IPS DF 6.9 (cell line): ENCODE measurements around the gene FAM174C.

ENCODE experiments used
- DNase-seq: peaks from one replicate; pipeline ENCODE4 v3.0.0-alpha.2; 2013; ENCODE audit warnings: low read depth, low spot score
- H3K27ac ChIP-seq: one replicate; pipeline ENCODE4 v1.5.1; 2013; ENCODE audit warnings: low read length, control low read depth
- H3K27me3 ChIP-seq: 2 replicates; pipeline ENCODE4 v1.6.1; 2013; ENCODE audit warnings: mild to moderate bottlenecking, low read length; ENCODE audit not compliant: control insufficient read depth, insufficient read depth
- H3K36me3 ChIP-seq: 2 replicates; pipeline ENCODE4 v1.6.1; 2013; ENCODE audit warnings: low read length; ENCODE audit not compliant: control insufficient read depth, insufficient read depth
- H3K4me1 ChIP-seq: 2 replicates; pipeline ENCODE4 v1.6.1; 2013; ENCODE audit warnings: low read length; ENCODE audit not compliant: control insufficient read depth, insufficient read depth
- H3K4me3 ChIP-seq: 2 replicates; pipeline ENCODE4 v1.5.1; 2013; ENCODE audit warnings: mild to moderate bottlenecking, low read length
- H3K9me3 ChIP-seq: 2 replicates; pipeline ENCODE4 v1.6.1; 2013; ENCODE audit warnings: low read length, inconsistent platforms; ENCODE audit not compliant: control insufficient read depth, insufficient read depth
- WGBS: extraction: QIAGEN DNeasy Blood & Tissue Kit; methylation state at CpG from one replicate; pipeline ENCODE4 v1.1.7; 2013; ENCODE audit warnings: mixed read lengths, missing lambda C conversion rate; ENCODE audit not compliant: insufficient read length, insufficient coverage; 5-methylcytosine and 5-hydroxymethylcytosine counted together

The FAM174C gene

GRCh38 chr19:1266129-1266915 lies 9.0 kb upstream of the FAM174C start:
- peaks cover 6% of the 10 kb centered on the region; the same call in 1 of the 2 replicates for H3K36me3 ChIP-seq
- peak overlapping the region; percentile 51; the same call in 1 of the 2 replicates for H3K4me3 ChIP-seq
- DNase-seq: no peak
- H3K4me1 ChIP-seq: peaks cover 22% of the 10 kb centered on the region
- WGBS: no CpG with 5 or more reads among the region's 84 CpGs
- no peaks in the 10 kb centered on the region for H3K9me3 ChIP-seq
- H3K27me3 ChIP-seq: no peaks in the 10 kb centered on the region
- no peak overlapping the region for H3K27ac ChIP-seq

- H3K9me3 ChIP-seq: no peaks in the 10 kb centered on the region
- WGBS: no CpG with 5 or more reads among the region's 59 CpGs
- H3K4me3 ChIP-seq: peak overlapping the region; percentile 51; the same call in 1 of the 2 replicates
- H3K36me3 ChIP-seq: peaks cover 13% of the 10 kb centered on the region
- no peak for DNase-seq
- H3K4me1 ChIP-seq: peaks cover 19% of the 10 kb centered on the region
- no peak overlapping the region for H3K27ac ChIP-seq
- no peaks in the 10 kb centered on the region for H3K27me3 ChIP-seq
Observed at GRCh38 chr19:1266916-1267476, 8.3 kb upstream of the FAM174C start.

- no peak for DNase-seq
- Histone ChIP-seq H3K4me1 (peaks cover 17% of the 10 kb centered on the region), H3K4me3 (peak overlapping the region; percentile 51; the same call in 1 of the 2 replicates), H3K27me3 (no peaks in the 10 kb centered on the region), H3K36me3 (peaks cover 17% of the 10 kb centered on the region), H3K27ac (no peak overlapping the region), H3K9me3 (no peaks in the 10 kb centered on the region)
- no CpG with 5 or more reads among the region's 35 CpGs for WGBS
Observed at GRCh38 chr19:1267477-1268225, 7.7 kb upstream of the FAM174C start.

- H3K36me3 ChIP-seq: peaks cover 25% of the 10 kb centered on the region
- WGBS: 100% methylated on average over 5 of the region's 40 CpGs
- H3K9me3 ChIP-seq: no peaks in the 10 kb centered on the region
- DNase-seq: no peak
- no peak overlapping the region for H3K4me3 ChIP-seq
- peaks cover 14% of the 10 kb centered on the region for H3K4me1 ChIP-seq
- no peaks in the 10 kb centered on the region for H3K27me3 ChIP-seq
- H3K27ac ChIP-seq: no peak overlapping the region
Observed at GRCh38 chr19:1268226-1269064, 6.9 kb upstream of the FAM174C start.

- no peak within 1 kb of the TSS for H3K27ac ChIP-seq
- no peaks in the 10 kb centered on the region for H3K27me3 ChIP-seq
- H3K4me1 ChIP-seq: peaks cover 14% of the 10 kb centered on the region
- peak within 1 kb of the TSS; percentile 79 for H3K4me3 ChIP-seq
- no peaks in the 10 kb centered on the region for H3K9me3 ChIP-seq
- peaks cover 32% of the 10 kb centered on the region for H3K36me3 ChIP-seq
- WGBS: no CpG with 5 or more reads among the region's 50 CpGs
- no peak for DNase-seq
Observed at GRCh38 chr19:1269065-1269477, 6.3 kb upstream of the FAM174C start, which contains the start of gene CIRBP. TSS of gene CIRBP (plus strand) at chr19:1269332. CDS start at chr19:1270934, 1,602 bp downstream.

- no CpG with 5 or more reads among the region's 64 CpGs for WGBS
- no peak overlapping the region for H3K27ac ChIP-seq
- no peaks in the 10 kb centered on the region for H3K9me3 ChIP-seq
- H3K27me3 ChIP-seq: no peaks in the 10 kb centered on the region
- H3K4me3 ChIP-seq: peak overlapping the region; percentile 79
- H3K4me1 ChIP-seq: peaks cover 14% of the 10 kb centered on the region
- H3K36me3 ChIP-seq: peaks cover 37% of the 10 kb centered on the region
- no peak for DNase-seq
Observed at GRCh38 chr19:1269478-1270212, 5.7 kb upstream of the FAM174C start.

- H3K27ac ChIP-seq: no peak overlapping the region
- no peaks in the 10 kb centered on the region for H3K9me3 ChIP-seq
- H3K27me3 ChIP-seq: no peaks in the 10 kb centered on the region
- DNase-seq: no peak
- H3K4me1 ChIP-seq: peaks cover 10% of the 10 kb centered on the region; the same call in 1 of the 2 replicates
- WGBS: no CpG with 5 or more reads among the region's 8 CpGs
- H3K4me3 ChIP-seq: peak overlapping the region; percentile 79; the same call in 1 of the 2 replicates
- H3K36me3 ChIP-seq: peaks cover 40% of the 10 kb centered on the region
Observed at GRCh38 chr19:1270213-1270853, 5.0 kb upstream of the FAM174C start.

- no peaks in the 10 kb centered on the region for H3K27me3 ChIP-seq
- H3K27ac ChIP-seq: no peak overlapping the region
- peaks cover 7% of the 10 kb centered on the region; the same call in 1 of the 2 replicates for H3K4me1 ChIP-seq
- DNase-seq: no peak
- peaks cover 40% of the 10 kb centered on the region for H3K36me3 ChIP-seq
- WGBS: no CpG with 5 or more reads among the region's 26 CpGs
- H3K9me3 ChIP-seq: no peaks in the 10 kb centered on the region
- no peak overlapping the region for H3K4me3 ChIP-seq
Observed at GRCh38 chr19:1270854-1271527, 4.3 kb upstream of the FAM174C start.
